ENCODE measurements around the gene APOF.
"Not testable (repeated sequence)": the region's sequence is repeated elsewhere in the genome, so short reads cannot be mapped to it uniquely, and the experiment has no call there.

Gene APOF

DNA sequence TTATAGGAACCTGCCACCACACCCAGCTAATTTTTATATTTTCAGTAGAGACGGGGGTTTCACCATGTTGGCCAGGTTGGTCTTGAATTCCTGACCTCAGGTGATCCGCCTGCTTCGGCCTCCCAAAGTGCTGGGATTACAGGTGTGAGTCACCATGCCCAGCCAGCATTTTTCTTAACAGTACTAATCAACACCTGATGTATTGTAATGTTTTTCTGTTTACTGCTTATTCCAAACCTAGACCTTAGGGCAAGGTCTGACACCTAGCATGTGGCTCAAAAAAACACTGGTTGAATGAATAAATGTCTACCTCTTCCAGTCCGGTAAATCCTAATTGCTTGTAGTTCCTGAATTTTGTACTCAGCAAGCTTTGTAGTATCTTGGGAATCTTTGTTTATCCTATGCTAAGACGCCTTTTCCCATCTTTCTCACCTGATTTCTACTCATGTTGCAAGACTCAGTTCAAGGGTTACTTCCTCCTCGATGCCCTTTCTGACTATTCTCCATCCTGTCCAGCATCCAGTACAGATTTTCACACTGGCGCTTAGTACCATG is 31.6 kb downstream of the APOF start:
- no peak for DNase-seq

DNA sequence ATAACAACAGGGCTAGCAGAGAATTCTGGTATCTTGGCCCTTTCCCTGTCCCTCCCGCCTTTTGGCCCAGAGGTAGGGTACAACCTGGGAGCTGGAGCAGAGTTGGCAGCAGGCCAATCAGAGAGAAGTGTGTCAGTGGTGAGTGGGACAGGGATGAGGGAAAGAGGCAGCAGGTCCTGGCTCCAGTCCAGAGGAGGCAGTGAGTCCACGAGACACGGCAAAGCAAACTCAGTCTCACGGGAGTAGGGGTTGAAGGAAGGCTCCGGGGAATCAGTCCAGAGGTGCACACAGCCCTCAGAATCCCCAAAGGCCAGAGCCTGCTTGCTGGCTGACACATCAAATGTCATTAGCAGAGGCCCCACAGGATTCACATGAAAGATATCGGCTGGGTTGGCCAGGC is 36.1 kb downstream of the APOF start:
- DNase-seq: no peak

DNA sequence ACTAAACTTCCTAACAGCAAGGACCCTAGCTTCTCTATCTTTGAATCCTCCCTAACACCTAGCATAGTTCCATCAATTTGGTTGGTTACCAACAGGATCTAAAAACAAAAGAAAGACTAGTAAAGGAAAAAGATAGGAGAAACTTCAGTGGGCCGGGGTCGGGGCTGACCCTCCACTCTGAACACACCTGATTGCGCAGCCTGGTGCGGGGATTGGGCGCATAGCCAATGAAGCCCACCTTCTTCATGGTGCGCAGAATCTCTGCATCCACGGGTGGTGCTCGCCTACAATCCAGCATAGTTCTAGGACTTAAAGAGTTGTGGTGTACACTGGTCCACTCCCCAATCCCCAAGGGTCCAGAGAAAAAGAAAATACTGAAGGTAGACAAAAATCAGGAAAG is 36.5 kb downstream of the APOF start:
- no peak for DNase-seq

DNA sequence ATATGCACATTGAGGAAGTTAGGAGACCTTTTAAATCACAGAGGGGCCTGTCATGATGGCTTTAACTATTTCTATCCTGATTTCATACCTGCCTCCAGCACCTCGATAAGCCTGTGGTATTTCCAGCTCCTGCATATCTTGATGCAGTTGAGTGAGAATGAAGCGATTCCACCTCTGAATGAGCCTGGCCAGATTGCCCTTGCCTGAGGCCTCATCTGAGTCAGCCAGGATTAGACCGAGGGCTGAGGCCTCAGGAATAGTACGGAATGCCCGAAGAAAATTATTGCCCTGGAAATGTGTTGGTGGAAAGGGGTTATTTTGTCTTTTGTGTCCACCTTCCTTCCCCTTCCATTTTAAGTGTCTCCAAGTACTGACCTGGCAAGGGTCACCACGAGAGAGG is 38.5 kb downstream of the APOF start:
- DNase-seq: no peak

DNA sequence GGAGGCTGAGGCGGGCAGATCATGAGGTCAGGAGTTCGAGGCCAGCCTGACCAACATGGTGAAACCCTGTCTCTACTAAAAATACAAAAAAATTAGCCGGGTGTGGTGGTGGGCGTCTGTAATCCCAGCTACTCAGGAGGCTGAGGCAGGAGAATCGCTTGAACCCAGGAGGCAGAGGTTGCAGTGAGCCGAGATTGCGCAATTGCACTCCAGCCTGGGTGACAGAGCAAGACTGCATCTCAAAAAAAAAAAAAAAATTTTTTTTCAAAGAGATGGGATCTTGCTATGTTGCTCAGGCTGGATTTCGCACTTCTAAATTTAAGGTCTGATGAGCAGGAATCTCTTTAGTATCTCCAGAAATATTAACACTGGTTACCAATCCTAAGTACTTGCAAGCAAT is 41.0 kb downstream of the APOF start:
- DNase-seq: not testable (repeated sequence)

DNA sequence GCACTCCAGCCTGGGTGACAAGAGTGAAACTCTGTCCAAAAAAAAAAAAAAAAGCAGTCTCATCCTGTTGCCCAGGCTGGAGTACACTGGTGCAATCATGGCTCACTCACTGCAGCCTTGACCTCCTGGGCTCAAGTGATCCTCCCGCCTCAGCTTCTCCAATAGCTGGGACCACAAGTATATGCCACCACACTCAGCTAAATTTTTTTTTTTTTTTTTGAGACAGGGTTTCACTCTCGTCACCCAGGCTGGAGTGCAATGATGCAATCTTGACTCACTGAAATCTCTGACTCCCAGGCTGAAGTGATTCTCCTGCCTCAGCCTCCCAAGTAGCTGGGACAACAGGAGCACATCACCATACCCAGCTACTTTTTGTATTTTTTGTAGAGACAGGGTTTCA is 41.6 kb downstream of the APOF start:
- no peak for DNase-seq

DNA sequence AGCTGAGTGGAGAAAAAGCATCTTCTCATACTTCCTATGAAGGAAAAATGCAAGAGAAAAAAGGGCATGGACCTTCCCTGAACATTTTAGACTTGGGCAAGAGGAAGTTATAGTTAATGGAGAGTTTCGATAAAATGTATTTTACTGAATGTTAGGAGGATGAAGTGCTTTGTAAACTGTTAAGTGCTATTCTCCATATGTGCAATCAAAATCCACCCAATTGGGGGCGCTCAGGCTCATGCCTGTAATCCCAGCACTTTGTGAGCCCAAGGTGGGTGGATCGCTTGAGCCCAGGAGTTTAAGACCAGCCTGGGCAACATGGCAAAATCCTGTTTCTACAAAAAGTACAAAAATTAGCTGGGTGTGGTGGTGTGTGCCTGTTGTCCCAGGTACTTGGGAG is 45.0 kb downstream of the APOF start:
- DNase-seq: no peak

DNA sequence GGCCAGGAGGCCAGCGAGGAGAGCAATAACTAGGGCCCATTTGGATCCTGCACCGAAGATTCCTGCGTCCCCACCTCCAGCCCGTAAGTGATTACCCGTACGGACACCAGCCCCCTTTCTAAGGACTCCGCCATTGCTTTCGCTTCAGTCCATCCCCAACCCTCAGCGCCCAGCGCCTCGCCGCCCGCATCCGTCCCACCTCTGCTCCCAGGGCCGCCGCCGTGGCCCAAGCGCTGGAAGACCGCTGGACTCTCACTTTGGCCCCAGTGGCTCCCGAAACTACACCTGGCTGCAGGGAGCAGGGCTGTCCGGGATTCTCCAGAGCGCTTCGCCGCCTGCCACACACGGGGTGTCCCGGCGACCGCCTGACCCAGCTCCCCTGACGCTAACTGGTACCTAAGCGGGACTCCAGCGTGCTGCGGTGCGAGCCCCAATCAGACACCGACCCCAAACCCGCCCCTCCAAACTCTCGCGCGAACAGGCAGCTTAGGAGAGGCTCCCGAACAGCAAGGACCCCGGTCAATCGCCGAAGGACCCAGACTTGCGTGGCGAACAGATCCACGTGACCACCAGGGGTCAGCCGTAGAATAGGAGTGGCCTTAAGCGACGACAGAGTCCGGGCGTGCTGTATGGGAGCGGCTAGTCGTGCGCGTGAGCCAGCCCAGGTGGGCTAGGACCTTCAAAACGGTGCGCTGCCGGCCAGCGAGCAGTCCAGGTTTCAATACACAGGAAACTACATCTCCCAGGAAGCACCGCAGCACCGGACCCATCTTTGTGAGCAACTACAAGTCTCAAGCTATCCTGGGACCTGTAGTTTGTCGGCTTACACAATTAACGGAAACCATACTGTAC is 46.8 kb downstream of the APOF start, which contains the start of gene CNPY2:
TSS of gene CNPY2 (minus strand) at position 367 of the 852 bp plus-strand sequence. CDS start 771 bp downstream, outside the sequence.
- DNase-seq: peak; percentile 96

DNA sequence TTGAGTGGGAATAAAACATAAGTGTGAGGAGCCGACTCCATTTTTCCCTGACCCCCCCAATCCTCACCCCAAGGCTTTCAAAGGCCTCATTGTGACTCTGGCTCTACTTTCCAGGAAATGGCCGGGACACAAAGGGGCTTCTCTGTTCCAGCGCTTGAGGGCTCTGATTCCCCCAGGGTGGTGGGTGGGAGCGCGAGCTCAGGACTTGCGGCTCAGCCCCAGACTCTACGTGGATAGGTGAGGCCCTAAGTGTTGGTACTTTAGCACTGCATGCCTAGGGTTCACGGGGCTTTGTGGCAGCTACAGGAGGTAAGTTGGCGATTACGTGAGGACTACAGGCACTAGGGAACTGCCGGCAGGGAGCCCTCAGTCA is 47.4 kb downstream of the APOF start:
- peak; percentile 59 for DNase-seq

DNA sequence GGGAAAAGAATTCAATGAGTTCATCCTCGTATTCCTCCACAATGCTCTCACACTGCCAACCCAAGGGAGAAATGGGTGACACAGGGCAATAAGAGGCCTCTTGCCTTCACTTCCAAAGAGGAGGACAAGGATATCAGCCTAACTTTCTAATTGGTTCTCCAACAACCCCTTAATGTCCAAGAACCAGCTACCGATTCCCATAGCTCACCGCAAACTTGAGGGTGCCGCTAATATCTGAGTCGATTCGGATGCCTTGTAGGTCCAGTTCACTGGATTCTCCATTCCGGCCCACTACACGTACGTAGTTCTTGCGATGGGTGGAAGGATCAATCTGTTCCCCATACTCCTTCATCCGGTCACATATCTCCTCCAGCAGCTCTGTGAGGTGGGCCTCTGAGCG is 51.7 kb downstream of the APOF start:
- DNase-seq: no peak
